ENCODE results near the gene PDE3A.

The PDE3A gene

DNA sequence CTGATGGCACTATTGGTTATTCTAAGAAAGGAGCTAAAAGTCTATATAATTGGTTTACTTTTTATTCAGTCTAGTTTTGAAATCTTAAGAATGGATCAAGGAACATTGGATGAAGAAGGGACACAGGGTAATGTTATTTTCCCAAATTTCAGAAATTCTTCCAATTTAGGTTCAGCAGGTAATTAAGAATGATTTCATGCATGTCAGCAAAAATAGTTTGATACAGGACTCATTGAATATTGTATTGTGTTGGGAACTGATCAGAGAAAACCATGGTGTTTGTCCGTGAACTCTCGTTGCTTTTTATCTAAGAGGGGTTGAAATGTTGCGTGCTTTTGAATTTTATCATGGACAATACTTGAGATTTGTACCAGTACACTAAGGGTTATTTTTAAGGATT is 58.6 kb downstream of the PDE3A start:
- no peak for DNase-seq

DNA sequence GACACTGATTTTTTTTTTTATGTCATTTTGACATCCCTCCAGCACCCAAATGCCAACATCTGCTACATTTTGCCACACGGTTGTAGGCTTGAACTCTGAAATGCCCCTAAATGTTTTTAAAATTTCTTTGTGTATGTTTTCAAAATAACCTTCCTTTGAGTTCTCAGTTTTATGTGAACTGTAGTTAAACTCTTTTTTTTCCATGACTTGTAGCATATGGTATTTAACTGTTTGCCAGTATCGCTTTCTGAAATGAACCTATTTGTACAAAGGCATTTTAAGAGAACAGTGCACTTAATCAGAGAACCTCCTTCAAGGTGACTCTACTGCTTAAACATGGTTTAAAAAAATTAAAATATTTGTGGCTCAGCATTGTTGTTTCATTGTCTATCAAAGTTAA is 61.5 kb downstream of the PDE3A start:
- DNase-seq = no peak

DNA sequence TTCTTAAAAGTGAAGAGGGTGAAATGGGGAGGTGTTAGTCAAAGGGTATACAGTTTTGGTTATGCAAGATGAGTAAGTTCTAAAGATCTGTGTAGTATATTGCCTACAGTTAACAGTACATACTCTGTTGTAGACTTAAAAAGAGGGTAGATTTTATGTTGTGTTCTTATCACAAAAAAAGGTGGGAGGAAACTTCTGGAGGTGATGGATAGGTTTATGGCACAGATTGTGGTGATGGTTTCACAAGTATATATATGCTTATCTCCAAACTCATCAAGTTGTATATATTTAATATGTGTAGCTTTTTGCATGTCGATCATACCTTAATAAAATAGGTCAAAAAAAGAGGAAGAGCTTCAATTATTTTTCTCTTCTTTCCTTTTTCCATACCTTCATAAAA is 64.0 kb downstream of the PDE3A start:
- no peak for DNase-seq

DNA sequence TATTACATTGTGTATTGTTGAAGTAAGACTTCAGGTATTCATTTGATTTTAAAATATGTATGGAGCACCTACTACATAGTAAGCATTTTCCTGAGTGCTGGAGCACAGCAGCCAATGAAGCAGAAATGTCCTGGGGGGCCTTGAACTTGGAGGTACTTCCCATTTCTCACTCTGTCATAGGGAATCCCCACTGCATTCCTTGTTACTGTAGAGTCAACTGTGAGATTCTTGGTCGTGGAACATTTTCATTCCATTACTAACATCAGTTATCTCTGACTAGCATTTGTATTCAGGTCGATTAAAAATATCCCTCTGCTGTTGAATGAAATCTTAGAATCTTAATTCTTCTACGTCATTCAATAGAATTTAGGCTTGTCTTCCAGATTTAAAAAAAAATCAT is 66.7 kb downstream of the PDE3A start:
- no peak for DNase-seq

DNA sequence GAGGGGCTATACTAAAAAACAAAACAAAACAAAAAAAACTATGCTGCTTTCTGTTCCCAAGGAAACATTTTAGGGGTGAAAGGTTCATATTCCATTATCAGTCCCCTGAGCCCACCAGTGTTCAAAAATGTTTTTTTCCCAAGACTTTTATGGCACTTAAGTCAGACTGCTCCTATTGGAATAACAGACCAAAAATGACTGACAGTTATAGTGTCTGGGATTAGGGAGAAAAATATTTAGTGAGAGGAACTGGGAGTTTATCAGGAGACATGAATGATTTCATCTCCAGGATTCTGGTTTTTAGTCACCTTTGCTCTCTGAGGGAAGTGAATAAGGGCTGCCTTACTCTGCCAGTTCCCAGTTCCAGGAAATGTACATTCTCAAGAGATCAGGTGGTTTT is 68.0 kb downstream of the PDE3A start:
- no peak for DNase-seq

DNA sequence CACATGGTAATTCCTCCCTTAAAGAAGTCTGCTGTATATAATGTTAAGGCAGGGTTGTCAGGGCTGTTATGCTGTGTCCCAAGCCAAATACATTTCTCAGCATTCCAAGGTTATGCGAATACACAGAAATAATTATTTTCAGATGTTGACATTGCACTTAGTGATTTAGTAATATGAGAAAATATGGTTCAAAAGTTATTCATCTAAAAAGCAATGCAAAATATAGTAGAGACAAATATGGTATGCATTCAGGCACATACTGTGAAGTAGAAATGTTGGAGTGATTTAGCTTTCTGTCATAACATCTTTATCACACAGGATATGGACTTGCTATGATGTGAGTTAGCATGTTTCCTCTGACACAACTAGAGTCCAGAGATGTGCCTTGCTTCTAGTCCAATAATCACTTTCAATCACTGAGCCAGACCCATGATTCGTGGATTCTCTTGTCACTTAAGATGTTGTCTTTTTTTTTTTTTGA is 70.0 kb downstream of the PDE3A start:
- DNase-seq = peak; percentile 51

DNA sequence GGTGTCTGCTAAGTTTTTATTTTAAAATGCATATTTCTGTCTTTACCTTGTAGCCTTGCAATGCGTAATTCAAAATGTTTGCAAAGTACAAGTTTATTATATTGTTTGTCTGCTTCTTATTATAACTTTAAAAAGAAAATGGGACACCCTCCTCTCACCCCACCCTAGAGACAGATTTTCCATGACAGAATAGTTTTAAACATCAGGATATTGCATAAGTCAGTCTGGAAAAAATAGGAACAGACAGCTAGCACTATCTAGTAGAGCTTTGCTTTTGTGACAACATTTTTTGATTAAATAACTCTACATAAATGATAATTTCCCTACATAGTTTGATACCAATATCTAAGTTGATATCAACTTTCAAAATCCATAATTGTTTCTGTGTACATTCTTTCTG is 71.3 kb downstream of the PDE3A start:
- DNase-seq = no peak

DNA sequence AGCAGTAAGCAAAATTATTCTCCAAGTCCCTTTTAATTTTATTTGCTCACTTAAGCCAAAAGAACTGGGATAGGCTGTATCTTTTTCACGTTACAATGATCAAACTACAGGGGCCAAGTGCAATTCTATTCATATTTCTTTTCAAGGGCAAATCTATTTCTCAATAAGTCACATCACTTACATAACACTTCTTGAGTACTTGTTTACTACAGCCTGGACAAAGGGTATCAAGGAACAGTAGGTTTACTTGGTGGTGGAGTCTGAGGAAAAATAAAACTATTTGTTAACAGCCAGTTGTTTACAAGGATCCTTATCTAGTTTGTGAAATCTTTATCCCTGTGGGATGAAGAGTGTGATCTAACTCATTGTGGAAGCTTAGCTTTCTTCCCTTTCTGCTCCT is 72.1 kb downstream of the PDE3A start:
- DNase-seq = no peak

DNA sequence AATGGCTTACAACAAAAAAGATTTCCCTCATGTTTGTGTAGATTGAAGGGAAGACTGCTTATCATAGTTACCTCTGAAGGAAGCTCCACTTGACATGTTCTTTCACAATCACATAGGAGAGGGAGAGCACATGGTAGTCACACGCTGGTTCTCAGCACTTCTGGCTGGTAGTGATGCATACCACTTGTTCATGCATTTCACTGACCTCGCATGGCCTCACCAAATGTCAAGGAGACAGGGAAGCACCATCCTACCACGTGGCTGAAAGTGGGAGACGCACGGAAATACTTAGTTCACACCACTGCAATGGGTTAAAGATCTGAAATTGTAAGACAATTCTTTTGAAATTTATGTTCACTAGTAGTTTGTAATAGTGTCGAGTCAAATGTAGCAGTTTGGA is 74.0 kb downstream of the PDE3A start:
- DNase-seq = no peak

DNA sequence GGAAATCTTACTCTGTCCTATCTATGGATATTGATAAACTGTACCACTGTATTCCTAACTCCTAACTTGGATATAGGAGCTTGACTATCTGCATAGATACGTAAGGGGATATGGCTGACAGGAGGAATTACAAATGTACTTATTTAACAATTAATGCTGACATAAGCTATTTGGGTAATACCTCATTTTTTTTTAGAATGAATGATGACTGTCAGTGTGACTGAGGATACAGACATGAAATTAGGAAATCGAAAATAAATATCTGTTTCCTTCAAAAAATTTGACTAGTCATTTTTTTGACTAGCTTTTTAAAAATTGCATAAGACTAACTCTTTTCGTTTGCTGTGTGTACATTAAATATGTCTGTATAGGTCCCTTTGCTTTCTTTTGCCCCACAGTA is 74.9 kb downstream of the PDE3A start:
- no peak for DNase-seq

DNA sequence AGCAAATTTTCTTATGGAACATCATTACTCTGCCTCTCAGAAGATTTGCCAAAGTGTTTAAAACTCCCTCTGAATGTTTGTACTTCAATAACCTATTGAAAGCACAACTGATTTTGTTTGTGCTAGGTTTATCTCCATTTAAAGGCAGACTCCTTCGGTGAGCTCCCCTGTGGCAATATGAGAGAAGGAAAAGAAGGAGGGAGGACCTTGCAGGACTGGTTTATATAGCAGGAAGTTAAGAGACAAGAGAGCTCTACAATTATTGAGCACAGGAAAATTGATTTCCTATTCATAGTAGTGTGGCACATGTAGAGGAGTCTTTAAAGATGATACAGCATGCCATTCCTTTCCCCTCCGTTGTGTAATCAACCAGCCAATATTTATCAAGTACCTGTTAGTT is 75.5 kb downstream of the PDE3A start:
- DNase-seq = no peak

DNA sequence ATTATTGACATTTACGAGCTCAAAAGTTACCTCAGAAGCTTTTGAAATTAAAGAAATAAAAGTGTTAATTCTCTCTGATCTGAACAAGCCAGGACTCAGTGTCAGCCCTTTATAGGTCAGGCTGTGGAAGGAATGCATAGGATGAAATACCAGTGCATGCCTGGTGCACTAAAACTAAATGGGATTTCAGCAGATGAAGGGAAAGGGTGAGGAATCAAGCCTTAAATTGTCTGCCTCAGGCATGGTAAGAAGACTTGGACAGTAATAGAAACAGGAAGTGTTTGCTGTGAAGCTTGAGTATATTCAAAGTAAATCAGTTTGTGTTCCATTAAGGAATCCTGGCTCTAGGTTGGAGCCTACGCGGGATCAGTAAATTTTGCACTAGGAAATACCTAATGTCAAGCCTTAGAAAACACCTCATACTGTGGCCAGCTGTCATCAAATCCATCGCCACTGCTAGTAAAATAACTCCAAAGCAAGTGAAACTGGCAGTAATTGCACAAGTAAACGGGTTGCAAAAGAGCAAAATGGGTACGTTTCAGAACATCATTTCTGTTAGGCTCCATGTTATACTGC is 76.3 kb downstream of the PDE3A start:
- no peak for DNase-seq

DNA sequence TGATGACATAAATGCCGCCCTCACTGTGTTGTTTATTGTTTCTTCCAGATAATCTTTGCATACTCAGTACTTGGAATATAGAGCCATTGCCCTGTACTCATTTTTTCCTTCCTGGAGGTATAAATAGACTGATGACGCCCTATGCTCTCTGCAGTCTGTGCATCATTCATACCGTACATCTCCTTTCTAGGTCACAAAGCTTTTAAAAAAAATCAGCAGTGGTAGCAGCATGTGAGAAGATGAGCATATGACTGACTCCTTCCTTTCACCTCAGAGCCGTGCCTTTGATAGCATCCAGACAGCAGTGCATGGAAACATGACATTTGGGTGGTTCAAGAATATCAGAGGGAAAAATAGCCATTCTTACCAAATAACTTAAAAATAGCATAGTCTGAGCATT is 77.3 kb downstream of the PDE3A start:
- no peak for DNase-seq

DNA sequence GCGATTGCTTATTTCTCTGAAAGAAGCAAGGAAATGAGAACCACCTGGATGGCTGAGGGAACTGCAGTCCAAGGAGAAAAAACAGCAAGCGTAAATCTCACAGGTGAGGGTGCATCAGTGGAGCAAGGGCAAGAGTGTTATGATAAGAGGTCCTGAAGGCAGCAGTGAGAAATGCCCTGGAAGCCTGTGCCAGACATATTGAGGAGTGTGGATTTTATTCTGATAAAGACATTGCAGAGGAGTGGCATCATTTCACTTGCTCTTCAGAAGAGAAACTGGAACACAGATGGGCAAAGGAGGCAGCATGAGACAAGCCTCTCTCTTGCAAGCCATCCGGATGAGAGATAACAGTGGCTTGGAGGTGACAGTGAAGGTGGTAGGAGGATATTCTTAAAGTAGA is 78.5 kb downstream of the PDE3A start:
- DNase-seq = no peak

DNA sequence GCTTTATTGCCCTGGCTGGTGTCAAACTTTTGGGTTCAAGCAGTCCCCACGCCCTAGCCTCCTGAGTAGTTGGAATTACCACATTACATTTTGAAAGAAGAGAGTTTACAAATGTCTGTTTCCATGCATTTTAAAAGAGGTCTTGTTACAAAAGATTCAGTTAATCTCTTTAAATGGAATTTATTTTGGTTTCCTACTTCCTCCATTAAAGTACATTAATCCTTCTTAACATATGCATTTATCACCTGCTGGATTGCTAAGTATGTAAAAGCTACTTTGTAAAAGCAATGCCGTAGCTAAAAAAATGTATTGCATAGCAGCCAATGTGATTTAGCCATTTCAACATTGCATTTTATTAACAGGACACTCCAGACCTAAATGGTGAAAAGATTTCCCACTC is 80.4 kb downstream of the PDE3A start:
- DNase-seq = no peak

DNA sequence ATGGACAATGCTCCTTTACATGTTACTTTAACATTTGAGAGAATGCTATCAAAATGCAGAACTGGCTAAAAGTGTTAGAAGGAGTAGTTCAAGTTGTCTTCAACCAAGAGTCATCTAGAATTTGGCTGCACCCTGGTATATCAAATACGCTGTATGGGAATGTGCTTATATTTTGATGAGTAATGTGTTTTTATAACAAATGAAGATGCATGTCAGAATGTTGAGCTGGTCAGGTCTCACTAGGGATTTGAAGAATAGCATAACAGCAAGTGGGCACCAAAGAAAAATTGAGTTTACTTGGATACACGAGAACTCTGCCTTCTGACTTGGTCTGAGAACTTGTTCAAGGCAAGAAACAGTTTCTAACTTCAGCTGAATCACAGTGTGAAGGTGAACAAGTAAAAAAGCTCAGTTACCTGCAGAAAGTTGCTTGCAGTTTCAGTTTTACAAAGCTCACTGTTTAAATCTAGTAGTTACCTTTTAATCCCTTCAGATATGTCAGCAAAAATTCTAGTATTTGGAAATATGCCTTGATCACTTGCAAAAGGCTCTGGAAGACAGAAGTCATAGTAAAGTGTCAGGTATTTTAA is 82.3 kb downstream of the PDE3A start:
- DNase-seq = no peak

DNA sequence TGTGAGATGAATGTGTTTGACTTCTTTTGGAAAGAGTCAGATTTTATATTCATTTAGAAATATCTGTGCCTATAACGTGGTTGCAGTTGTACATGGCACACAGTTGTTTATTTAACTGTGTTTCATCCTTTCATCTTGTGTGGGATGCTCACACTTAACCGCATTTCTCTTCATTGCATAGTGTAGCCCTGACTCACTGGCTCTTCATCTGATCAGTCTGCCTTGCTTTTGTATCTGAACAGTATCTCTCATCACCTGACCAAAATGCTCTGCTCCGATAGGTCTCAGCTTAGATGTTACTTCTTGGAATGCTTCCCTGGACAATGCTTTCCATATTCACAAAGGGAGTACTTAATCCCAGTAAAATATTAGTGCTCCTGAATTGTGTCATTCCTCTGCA is 83.4 kb downstream of the PDE3A start:
- no peak for DNase-seq

DNA sequence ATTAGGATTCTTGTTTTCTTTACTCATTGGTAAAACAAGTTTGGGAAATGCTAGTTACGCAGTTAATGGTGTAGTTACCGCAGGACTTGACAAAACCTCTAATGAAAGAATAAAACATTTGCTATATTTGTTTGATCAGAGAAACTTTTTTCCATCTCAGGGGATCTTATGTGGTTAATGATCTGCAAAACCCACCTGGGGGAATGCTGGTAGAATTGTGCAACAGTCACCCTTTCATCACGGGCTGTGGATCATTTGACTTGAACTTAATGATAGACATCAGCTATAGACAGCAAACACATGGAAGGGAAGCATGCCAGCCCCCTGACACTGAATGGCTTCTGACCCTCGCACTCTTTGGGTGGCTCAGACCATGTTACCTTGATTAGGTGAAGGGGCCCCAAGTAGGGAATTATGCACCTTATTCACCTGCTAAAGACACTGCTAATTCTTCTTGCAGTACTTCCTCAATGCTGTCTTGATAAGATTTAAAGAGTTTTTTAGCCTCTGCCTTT is 84.2 kb downstream of the PDE3A start:
- DNase-seq = no peak

DNA sequence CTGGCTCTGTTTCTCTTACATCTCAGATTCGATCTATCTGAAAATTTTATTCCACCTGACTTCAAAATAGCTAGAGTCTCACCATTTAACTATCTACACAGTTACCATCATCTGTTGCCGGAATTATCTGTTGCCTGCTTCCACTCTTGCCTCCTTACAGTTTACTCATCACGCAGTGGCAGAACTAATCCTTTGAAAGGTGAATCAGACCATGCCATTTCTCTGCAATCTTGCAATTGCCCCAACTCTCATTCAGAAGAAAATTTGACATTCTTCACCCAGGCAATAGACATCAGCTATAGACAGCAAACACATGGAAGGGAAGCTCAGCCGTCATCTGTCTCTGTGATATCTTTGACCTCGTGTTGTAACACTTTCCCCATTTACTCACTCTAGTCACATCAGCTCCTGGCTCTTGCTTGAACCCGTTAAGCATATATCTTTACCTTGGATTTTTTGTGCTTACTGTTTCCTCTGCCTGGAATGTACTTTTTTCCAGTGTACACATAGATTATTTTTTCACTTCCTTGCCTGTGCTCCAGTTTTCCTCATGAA is 85.5 kb downstream of the PDE3A start:
- DNase-seq = no peak

DNA sequence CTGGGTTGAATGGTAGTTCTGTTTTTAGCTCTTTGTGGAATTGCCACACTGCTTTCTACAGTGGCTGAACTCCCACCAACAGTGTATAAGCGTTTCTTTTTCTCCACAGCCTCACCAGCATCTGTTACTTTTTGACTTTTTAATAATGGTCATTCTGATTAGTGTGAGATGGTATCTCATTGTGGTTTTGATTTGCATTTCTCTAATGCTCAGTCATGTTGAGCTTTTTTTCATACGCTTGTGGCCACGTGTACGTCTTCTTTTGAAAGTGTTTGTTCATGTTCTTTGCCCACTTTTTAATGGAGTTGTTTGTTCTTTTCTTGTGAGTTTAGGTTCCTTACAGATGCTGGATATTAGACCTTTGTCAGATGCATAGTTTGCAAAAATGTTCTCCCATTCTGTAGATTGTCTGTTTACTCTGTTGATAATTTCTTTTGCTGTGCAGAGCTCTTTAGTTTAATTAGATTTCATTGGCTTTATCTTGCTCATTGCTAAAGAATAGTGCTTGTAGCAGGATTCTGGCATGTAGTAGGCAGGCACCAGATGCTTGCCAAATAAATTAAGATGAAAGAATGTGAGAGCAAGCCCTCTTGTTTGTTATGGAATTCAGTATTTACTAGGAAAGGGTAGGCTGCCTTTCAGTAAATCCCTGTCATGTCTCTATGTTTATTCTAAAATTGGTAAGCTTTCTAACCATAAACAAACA is 86.8 kb downstream of the PDE3A start:
- DNase-seq = no peak

DNA sequence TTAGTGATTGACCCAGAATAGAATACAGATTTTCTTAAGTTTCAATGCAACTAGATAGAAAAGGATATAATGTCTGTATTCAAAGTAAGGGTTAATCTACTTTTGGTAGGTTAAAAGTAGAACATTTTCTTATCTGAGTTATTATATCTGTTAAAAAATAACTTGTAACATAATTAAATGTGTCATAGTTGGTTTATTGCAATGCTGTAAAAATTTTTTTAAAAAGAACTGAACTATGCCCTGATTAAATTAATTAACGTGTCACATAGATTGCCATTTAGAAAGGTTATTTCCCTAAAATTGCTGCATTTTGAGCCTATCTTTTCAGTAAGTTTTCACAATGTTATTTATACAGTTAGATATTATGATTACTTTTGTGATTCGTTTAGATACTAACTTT is 89.2 kb downstream of the PDE3A start:
- DNase-seq = no peak

DNA sequence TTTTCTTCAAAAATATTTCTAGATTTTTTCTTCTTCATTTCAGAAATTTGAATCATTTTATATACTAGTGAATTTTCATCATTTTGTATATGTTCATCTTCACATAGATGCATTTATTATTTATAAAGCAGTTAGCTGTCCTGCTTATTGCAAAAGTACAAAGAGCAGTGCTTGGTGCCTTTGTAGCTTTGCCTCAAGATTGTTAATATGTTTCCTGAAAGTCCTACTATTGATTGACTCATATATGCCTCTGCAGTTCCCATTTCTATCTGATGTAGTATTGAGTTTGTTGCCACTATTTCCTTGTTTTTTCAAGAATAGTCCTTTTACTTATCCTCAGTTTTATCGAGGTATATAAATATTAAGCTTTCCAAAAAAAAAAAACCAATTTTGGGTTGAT is 89.7 kb downstream of the PDE3A start:
- no peak for DNase-seq

DNA sequence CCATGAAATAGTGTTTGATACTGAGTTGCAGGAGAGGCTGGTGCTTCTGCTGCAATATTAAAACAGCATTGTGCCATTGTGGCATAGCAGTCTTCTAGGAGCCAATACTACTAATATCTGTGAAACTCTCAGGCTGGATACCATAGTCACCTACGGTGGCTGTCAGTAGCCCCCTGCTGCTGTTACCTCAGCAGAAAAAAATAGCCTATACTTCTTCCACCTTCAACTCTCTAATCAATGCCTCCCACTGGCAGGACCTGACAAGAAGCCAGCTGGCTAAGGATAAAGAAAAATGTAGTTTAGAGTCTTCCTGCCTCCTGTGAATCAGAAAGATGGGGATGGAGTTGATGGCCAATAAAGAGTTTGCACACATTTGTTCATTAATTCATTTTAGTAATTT is 91.6 kb downstream of the PDE3A start:
- DNase-seq = no peak

DNA sequence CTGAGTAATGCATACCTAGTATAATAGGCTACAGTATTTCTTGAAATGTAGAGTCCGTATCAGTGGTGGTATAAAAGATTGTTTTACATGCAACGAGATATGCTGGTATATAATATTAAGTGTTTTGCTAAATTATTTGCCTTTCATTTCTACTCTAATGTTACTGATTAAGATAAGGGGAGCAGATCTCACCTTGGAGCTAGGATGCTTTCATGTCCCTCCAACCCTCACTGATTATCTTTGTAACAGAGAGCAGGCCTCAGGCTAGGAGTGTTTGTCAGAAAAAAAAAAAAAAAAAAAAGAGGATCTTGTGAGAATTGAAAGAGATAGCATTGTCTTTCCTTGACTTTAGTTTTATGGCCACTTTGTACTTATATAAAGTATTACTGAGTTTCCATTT is 92.6 kb downstream of the PDE3A start:
- DNase-seq = no peak

All from right hindlimb (tissue), 1 donor.